Measurements from ENCODE around the gene SRR. TPM values are rescaled to one million over a fixed set of nuclear protein-coding genes. Genes with fewer than 3 reads are reported as not detected.

Gene SRR
- total and polyA plus RNA-seq, 8 donors = 1.2 to 44.0 (median 9.8) TPM

- no peaks in the 10 kb centered on the region for H3K9me3 ChIP-seq
- 37 to 75% (median 64%) methylated on average over 1 of the region's 1 CpG for WGBS, 5 donors
- TF ChIP-seq EP300 (IDR thresholded peaks at IDR 0.05) (no peak), POLR2AphosphoS5 (IDR thresholded peaks at IDR 0.05) (no peak), POLR2A (IDR thresholded peaks at IDR 0.05) (no peak), CTCF (IDR thresholded peaks at IDR 0.05) (no peak)
- no peaks in the 10 kb centered on the region for H3K27me3 ChIP-seq
- H3K4me1 ChIP-seq = no peaks in the 10 kb centered on the region
- DNase-seq = no peak
- peaks cover 38 to 74% (median 64%) of the 10 kb centered on the region in 4 donors for H3K36me3 ChIP-seq
- intact Hi-C loops (cut with DNase I; ENCODE audit: low total_unique reads) = no loop called here
- no peak overlapping the region for H3K27ac ChIP-seq
- no peak overlapping the region for H3K4me3 ChIP-seq
These were observed 17.6 kb downstream of the SRR start for GRCh38 chr17:2321399-2321798.

- no peak for DNase-seq
- 67 to 78% (median 71%) methylated on average over 2 of the region's 2 CpGs for WGBS, 5 donors
- H3K27ac ChIP-seq = no peak overlapping the region
These were observed 20.0 kb downstream of the SRR start for GRCh38 chr17:2323629-2324314.

GRCh38 chr17:2331303-2331702, 27.6 kb downstream of the SRR start:
- TF ChIP-seq CTCF (IDR thresholded peaks at IDR 0.05) = no peak
- no peak for TF ChIP-seq POLR2A (IDR thresholded peaks at IDR 0.05)
- no peak for TF ChIP-seq EP300 (IDR thresholded peaks at IDR 0.05)
- no peak for TF ChIP-seq POLR2AphosphoS5 (IDR thresholded peaks at IDR 0.05)
- Histone ChIP-seq H3K4me1 (peaks cover 10 to 22% (median 18%) of the 10 kb centered on the region in 4 donors), H3K36me3 (peaks cover 71 to 90% (median 89%) of the 10 kb centered on the region in 4 donors), H3K27me3 (no peaks in the 10 kb centered on the region), H3K27ac (no peak overlapping the region), H3K9me3 (no peaks in the 10 kb centered on the region), H3K4me3 (no peak overlapping the region)
- intact Hi-C loops (cut with DNase I; ENCODE audit: low total_unique reads) = no loop called here
- no peak for DNase-seq
- WGBS, 5 donors = 54 to 87% (median 60%) methylated on average over 3 of the region's 3 CpGs

More at GRCh38 chr17:2323629-2324314, 20.0 kb downstream of the SRR start:
- intact Hi-C loops (cut with DNase I; ENCODE audit: low total_unique reads) = no loop called here
- Histone ChIP-seq H3K9me3 (no peaks in the 10 kb centered on the region), H3K4me3 (no peak overlapping the region), H3K36me3 (peaks cover 53 to 89% (median 87%) of the 10 kb centered on the region in 4 donors), H3K4me1 (no peaks in the 10 kb centered on the region), H3K27me3 (no peaks in the 10 kb centered on the region)
- no peak for TF ChIP-seq CTCF (IDR thresholded peaks at IDR 0.05)
- TF ChIP-seq EP300 (IDR thresholded peaks at IDR 0.05) = no peak
- no peak for TF ChIP-seq POLR2AphosphoS5 (IDR thresholded peaks at IDR 0.05)

GRCh38 chr17:2335726-2336214, 32.0 kb downstream of the SRR start:
- TF ChIP-seq EP300 (IDR thresholded peaks at IDR 0.05) (no peak), POLR2AphosphoS5 (IDR thresholded peaks at IDR 0.05) (no peak), POLR2A (IDR thresholded peaks at IDR 0.05) (no peak), CTCF (IDR thresholded peaks at IDR 0.05) (no peak)
- DNase-seq = no peak
- WGBS, 5 donors = 2 to 4% (median 2%) methylated on average over 17 of the region's 17 CpGs
- Histone ChIP-seq H3K4me3 (peak overlapping the region; percentile 82 to 99 (median 95)), H3K27me3 (no peaks in the 10 kb centered on the region), H3K36me3 (peaks cover 35 to 48% (median 45%) of the 10 kb centered on the region in 4 donors), H3K4me1 (peaks cover 10 to 40% (median 36%) of the 10 kb centered on the region in 4 donors), H3K27ac (peak overlapping the region in 4 of 5 donors; percentile 90 to 96 (median 94)), H3K9me3 (no peaks in the 10 kb centered on the region)
- intact Hi-C loops (cut with DNase I; ENCODE audit: low total_unique reads) = no loop called here

Data from stomach (tissue), 9 donors.